GM12875 (cell line): ENCODE measurements around the gene C11orf71.

Source experiments
- H3K4me3 ChIP-seq: one replicate; pipeline ENCODE4 v1.5.1; 2011; ENCODE audit warnings: low read depth, low read length, control low read depth
- CTCF ChIP-seq: IDR thresholded peaks from 2 replicates; pipeline ENCODE4 v1.5.1; 2011; ENCODE audit warnings: low read depth, mild to moderate bottlenecking, control low read depth, inconsistent platforms, low read length, moderate library complexity, borderline replicate concordance; ENCODE audit not compliant: insufficient read depth

The C11orf71 gene

GRCh38 chr11:114440971-114441763 is 40.9 kb upstream of the C11orf71 start:
- no peak overlapping the region for H3K4me3 ChIP-seq

GRCh38 chr11:114440121-114440860 is 40.0 kb upstream of the C11orf71 start:
- H3K4me3 ChIP-seq, result peak overlapping the region; percentile 82
- no peak for TF ChIP-seq CTCF

More at GRCh38 chr11:114440971-114441763, 40.9 kb upstream of the C11orf71 start:
- no peak for TF ChIP-seq CTCF

- TF ChIP-seq CTCF, result peak; percentile 22; the same call in 1 of the 2 replicates
- peak within 1 kb of the TSS; percentile 82 for H3K4me3 ChIP-seq
Measured at GRCh38 chr11:114439229-114440120, 39.2 kb upstream of the C11orf71 start, which contains the start of gene REXO2. TSS of gene REXO2 (plus strand) at chr11:114439467. CDS start at chr11:114439529, 62 bp downstream.

GRCh38 chr11:114438303-114438702 is 38.0 kb upstream of the C11orf71 start:
- no peak overlapping the region for H3K4me3 ChIP-seq
- TF ChIP-seq CTCF, result no peak

GRCh38 chr11:114433376-114433775 is 33.1 kb upstream of the C11orf71 start:
- no peak overlapping the region for H3K4me3 ChIP-seq
- TF ChIP-seq CTCF, result no peak

GRCh38 chr11:114432893-114433292 is 32.6 kb upstream of the C11orf71 start:
- no peak for TF ChIP-seq CTCF
- no peak overlapping the region for H3K4me3 ChIP-seq
